HuH-7.5 (cell line): Measurements from ENCODE around the gene CYP1A2.
"Not testable (repeated sequence)": the region's sequence is repeated elsewhere in the genome, so short reads cannot be mapped to it uniquely, and the experiment has no call there.

Source experiments
- DNase-seq: peaks from one replicate; pipeline ENCODE4 v3.0.0; 2011; ENCODE audit warnings: low spot score

The CYP1A2 gene

DNA sequence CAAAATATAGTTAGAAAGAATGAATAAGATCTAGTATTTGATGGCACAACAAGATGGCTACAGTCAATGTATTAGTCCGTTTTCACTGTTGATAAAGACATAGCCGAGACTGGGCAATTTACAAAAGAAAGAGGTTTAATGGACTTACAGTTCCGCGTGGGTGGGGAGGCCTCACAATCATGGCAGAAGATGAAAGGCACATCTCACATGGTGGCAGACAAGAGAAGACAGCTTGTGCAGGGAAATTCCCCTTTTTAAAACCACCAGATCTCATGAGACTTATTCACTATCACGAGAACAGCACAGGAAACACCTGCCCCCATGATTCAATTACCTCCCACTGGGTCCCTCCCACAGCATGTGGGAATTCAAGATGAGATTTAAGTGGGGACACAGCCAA, 10.4 kb upstream of the CYP1A2 start:
- not testable (repeated sequence) for DNase-seq

DNA sequence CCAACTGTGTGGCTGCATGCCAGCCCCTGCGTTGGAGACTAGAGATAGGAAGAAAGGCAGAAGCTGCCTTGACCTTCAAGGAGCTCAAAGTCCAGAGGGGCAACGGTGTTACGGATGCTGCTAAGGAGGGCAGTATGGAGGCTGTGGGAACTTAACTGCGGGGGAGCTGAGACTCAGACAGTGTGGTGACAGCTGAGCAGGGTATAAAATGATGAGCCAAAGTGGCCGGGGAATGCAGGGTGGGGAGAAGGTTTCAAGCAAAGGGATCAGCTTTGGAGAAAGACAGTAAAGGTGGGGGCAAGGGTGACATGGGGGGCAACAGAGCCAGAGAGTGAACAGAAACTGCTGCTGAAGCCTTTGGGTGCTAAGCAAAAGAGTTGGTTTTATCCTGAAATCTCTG, 6.2 kb upstream of the CYP1A2 start:
- DNase-seq, result no peak

DNA sequence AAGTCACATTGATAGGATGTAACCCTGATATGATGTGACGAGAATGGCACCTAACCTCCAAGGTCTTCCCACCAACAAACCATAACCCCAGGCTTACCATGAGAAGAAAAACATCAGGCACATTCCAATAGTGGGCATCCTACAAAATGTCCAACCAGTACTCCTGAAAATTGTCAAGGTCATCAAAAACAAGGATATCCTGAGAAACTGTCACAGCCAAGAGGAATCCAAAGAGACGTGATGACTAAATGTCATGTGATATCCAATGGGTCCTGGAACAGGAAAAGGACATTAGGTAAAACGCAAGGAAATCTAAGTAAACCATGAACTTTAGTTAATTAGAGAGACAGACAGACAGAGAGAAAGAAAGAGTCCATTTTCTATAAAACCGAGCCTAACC, 2.3 kb upstream of the CYP1A2 start:
- no peak for DNase-seq

DNA sequence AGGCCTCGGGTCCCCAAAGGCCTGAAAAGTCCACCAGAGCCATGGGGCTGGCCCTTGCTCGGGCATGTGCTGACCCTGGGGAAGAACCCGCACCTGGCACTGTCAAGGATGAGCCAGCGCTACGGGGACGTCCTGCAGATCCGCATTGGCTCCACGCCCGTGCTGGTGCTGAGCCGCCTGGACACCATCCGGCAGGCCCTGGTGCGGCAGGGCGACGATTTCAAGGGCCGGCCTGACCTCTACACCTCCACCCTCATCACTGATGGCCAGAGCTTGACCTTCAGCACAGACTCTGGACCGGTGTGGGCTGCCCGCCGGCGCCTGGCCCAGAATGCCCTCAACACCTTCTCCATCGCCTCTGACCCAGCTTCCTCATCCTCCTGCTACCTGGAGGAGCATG, 1.2 kb downstream of the CYP1A2 start:
- no peak for DNase-seq

DNA sequence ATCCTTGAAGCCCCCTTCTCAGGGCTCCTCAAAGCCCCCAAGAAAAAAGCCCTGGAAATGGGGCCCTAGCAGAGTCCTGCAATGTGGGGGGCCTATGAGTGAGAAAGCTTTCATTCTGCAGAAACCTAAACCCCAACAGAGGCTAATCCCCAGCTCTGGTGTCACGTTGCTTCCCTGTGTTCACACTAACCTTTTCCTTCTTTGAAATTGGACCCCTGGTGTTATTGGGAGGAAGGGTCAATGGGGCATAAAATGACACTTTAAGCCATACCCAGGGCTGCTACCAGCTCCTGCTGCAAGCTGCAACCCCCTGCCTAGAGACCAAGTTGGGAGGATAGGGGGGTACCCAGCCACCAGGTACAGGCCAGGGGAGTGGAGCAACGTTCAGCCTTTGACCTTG, 2.1 kb downstream of the CYP1A2 start:
- DNase-seq, result no peak

DNA sequence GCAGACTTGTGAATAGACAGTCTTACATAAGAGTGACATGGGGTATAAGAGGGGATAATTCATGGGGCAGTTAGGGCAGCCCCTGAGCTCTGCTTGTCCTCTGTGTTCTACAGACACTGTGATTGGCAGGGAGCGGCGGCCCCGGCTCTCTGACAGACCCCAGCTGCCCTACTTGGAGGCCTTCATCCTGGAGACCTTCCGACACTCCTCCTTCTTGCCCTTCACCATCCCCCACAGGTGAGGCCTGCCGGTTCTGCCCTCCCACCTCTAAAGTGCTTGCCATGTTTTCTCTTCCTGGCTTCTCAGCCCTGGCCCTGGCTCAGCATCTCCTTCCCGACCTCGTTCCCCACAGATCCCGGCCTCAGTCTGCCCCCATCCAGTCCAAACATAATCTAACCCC, 3.4 kb downstream of the CYP1A2 start:
- no peak for DNase-seq

DNA sequence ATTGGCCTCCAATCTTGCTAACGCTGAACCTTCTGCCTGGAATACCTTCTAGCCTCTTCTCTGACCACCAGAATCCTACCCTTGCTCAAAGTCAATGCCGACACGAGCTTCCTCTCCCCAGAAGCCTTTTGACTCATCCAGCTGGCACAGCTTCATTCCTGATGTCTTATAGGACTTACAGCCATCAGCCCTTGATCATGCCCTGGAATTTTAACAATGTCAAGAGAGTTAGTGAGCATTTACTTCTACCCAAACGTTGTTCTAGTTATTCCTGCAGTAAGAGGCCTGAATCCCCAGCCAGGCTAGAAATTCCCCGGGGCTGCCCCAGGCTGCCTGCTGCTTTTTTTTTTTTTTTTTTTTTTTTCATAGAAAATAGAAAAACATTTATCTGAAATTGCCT, 3.9 kb downstream of the CYP1A2 start:
- no peak for DNase-seq

DNA sequence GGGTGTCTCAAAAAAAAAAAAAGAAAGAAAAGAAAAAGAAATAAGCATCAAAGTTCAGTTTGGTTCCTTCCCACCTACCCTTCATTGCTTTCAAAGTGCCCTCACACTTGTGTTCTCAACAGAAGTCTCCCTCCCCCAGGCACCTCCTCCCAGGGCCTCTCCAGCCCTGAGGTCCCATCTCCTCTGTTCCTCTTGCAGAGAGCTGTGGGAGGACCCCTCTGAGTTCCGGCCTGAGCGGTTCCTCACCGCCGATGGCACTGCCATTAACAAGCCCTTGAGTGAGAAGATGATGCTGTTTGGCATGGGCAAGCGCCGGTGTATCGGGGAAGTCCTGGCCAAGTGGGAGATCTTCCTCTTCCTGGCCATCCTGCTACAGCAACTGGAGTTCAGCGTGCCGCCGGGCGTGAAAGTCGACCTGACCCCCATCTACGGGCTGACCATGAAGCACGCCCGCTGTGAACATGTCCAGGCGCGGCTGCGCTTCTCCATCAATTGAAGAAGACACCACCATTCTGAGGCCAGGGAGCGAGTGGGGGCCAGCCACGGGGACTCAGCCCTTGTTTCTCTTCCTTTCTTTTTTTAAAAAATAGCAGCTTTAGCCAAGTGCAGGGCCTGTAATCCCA, 6.1 kb downstream of the CYP1A2 start:
- DNase-seq, result no peak

DNA sequence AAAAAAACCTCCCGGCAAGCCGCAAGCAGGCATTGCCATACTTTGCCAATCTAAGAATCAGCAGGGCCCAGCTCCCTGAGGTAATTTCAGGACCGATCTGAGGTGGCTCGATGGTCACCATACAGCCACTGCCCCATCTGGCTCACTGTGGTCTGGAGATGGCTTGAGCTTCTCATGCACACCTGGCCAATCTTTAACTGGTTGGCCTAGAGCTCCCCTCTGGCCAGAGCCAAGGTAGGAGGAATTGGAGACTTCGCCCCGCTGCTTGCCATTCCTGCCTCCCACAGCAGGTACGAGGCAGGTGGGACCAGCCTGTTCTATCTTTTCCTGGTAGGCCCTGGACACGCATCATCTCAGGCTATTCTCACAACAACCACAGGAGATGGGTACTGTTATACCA, 10.1 kb downstream of the CYP1A2 start:
- DNase-seq, result no peak

DNA sequence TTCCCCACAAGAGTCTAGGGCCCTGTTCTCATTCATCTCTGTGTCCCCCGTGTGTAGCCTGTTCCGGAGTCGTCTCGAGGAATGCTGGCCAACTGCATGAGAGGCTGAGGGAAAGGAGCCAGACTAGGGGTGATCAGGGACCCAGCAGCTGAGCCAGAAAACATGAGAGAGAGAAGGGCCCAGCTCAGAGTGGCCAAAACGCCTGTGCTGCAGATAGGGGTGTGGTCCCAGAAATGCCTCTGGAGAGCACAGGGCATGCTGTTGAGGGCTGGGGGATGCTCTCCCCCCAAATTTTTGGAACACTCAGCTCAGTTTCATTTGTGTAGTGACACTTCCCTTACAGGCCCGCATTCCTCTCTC, 14.1 kb downstream of the CYP1A2 start:
- no peak for DNase-seq

DNA sequence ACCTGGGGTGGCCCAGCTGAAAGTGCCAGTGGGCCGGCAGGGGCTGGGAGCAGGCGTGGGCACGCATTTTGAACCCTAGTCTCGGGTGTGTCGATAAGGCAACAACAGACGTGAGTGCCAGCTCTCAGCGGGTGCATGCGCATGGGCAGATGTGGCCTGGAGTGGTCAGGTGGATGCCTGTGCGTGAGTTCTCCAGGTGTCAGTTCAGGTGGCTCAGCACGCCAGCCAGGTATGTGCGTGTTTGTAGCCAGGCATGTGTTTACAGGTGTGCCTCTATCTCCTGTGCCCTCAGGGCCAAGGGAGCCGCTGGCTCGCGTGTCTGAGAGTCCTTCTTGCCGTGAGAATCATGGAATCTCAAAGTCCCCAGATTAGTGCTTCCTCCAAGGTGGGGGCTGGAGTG, 14.8 kb downstream of the CYP1A2 start:
- DNase-seq, result no peak

DNA sequence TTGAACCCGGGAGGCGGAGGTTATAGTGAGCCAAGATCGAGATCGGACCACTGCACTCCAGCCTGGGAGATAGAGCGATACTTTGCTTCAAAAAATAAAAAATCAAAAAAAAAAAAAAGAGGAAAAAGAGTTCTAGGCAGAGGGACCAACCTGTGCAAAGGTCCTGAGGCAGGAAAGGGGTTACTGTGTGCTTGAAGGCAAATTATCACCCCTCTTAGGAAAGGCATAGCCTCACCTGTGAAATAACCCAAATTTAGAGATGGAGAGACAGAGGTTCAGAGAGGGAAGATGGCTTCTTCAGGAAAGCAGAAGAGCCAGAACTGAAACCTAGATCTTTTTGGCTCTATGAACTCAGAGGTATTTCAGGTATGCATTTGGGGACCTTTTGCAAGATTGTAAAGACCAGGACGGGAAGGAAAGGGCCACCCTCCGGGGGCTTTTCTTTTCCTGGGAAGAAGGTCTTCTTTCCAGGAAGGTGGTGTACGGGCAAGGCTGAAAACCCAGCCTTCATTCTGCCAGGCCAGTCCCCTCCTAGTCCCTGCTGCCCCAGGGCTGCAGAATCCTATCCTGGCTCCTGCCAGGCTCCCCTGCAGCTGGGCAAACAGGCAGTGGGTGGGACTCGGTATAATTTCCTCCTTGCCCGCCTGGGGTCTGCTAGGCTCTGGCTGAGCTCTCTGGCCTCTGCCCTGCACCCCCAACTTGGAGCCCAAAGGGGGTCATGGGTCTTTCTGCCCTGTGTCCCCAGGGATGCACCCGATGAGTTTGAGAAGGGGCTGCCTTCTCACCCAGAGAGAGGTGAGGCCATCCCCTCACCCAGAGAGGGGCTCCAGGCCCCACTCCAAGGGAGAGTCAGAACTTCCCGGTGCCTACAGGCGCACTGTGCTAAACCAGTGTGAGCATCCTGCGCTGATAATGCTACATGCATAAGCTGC, 18.8 kb downstream of the CYP1A2 start:
- no peak for DNase-seq

DNA sequence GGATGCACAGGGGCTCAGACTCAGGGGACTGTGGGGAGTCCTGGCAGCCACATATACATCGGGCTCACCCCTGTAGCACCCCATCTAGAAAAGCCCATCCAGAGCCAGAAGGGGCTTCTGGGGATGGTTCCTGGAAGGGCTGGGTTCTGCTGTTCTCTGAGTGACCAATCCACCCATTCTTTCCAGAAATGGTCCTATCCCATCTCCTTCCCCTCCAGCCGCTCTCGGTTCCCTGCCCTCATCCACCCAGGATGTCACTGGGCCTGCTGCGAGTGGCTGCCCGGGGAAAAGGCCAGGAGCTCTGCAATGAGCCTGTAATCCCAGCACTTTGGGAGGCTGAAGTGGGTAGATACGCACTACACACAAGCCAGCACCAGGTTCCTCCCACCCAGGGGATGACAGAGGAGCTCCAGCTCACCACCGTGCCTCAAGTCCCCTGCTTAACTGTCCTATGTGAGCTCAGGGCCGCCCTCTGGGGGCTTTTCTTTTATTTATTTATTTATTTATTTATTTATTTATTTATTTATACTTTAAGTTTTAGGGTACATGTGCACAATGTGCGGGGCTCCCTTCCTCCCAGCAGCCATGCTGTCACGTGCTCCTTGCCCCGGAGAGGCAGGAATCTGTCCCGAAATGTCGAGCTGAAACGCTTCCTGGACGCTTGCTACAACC, 19.6 kb downstream of the CYP1A2 start:
- DNase-seq, result peak; percentile 62

DNA sequence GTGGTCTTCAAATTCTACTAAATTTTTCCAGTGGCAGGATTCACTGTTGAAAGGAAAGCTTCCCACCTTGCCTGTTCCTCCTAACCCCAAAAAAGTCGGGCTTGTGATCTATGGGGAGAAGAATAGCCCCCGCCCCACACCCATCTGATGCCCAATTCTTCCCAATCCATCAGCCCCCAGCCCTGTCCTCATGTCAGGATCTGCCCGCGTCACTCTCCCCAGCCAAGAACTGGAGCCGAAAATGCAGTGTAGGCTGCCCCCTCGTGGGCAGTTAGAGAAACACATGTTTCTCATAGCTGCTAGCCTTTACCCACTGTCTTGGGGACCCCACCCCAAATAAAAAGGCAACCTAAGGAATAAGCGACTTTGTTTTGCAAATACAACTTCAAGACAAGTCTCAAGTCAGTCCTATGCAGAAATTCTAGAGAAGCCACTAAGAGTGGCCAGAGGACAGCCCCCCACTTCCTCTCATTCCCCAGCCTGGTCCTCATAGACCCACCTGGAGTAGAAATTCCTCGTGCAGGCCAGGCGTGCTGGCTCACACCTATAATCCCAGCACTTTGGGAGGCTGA, 20.2 kb downstream of the CYP1A2 start:
- DNase-seq, result peak; percentile 95

DNA sequence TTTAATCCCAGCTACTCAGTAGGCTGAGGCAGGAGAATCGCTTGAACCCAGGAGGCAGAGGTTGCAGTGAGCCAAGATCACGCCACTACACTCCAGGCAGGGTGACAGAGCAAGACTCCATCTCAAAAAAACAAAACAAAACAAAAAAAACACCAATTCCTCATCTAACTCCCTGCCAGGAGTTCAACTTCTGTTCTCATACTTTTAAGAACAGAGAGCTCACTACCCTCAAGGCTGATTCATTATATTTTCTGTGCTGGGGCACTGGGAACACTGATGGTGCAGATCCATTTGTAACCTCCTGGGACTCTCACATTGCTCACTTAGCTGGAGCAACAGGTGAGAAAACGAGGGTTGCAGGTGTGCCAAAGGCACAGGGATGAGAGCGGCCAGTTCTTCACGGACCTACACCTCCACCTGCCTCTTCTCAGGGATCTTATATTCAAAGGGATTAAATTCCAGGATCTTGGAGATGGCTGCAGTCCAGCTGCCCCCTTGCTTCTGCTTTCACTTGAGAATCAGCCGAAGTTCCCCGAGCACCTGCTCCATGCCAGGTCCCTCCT, 20.9 kb downstream of the CYP1A2 start:
- no peak for DNase-seq

DNA sequence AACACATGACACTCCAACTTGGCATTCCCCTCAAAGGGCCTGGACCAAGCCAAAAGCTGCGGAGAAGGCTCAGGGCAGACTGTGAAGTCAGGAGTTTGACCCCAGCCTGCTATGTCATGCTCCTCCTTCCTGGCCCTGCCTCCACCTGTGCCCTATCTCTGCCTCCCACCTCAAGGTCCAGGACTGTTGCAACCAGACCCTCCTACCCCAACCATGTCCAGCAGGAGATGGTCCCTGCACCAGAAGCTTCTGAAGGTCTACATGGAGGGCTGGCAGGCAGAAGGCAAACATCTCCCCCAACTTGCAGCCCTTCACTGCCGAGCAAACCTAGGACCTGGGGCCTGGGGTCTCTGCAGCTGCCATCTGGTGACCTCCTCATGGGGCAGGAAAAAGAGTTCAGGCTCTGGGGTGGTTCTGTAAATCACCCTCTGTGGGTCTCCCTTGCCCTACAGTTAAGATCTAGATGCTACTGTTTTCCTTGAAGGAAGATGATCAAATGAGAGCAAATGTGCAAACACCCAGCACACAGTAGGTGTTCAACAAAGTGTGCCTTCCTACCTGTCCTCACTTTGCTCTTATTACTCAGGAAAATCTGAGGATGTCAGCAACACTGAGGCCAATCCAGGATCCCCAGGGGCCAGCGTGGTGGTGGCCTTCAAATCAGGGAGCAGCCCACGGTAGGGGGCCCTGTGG, 21.7 kb downstream of the CYP1A2 start:
- DNase-seq, result no peak

DNA sequence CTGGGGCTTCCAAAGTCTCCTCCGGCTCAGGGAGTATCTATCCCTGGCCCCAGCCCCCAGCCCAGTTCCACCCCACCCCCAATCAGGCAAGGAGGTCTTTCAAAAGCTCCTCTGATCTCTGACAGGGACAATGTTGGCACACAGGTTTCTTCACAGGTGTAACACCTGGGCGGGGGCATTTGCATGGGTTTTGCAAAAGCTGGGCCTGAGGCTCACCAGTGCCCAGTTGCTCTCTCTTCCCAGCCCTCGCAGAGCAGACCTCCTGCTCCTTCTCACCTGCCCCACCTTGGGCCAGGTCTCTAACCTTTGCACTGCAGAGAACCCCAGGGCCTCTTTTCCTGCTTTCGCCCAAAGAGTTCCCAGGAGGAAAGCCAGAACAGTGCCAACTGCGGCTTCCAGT, 24.7 kb downstream of the CYP1A2 start:
- DNase-seq, result no peak

DNA sequence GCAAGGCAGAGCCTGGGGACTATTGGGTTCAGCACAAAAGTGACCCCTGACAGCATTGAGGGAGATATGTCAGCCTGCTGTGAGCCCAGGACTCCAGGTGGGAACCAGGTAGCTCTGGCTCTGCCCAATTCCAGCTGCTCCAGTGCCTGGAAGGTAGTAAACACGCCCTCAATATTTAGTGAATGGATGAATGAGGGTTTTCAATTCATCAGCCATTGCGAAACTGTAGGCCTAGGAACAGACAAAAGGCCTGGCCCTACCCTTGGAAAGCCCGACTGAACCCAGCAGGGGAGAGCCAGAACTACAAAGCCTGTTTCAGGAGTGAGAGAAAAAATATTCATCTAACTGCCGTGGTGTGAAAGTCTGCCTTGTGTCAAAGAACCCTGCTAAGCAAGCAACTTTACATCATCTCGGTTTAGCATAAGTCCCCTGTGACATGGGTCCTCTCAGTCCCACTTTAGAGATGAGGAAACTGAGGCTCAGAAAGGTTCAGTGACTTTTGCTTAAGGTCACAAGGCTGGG, 25.1 kb downstream of the CYP1A2 start:
- DNase-seq, result peak; percentile 58

DNA sequence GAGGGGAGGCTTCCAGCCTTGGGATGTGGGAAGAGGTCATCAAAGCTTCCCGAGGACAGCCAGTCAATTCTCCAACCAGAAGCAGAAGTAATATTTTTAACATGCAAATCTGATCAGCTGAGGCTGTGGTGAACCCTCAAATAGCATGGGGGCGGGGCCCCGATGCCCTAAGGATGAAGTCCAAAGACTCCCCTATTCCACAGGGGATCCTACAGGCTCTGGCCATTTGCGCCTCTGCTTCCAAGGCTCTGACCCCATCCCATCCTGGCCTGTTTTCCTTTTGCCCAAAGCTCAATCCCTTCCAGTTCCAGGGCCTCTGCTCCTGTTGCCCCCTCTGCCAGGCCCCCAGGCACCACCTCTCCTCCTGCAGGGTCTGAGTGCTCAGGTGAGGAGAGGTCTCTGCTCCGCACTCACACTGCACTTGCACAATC, 26.5 kb downstream of the CYP1A2 start:
- DNase-seq, result no peak

DNA sequence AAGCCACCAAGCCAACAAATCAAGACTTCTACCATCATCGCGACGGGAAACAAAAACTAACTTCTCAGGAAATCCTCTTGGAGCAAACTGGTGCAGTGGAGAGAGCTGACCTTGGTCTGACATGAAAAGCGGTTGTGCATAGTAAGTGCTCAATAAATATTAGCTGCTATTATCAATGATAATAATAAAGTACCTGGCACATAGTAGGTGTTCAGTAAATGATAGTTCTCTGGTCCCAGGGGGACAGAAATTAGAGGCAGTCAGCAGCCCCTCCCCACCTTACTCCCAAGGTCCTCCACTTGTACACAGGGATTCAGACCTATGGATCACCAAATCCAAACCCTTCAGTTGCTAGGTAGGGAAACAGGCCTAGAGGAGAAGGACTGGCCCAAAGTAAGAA, 27.2 kb downstream of the CYP1A2 start:
- DNase-seq, result no peak
